Activated T-cell treated with anti-CD3 and anti-CD28 coated beads, Interleukin-2, amount 50 U/mL, for 4 hours (primary cell): Measurements from ENCODE around the gene SIRPA. TPM values are rescaled to one million over a fixed set of nuclear protein-coding genes. Genes with fewer than 3 reads are reported as not detected.

Source experiments
- total RNA-seq, 3 donors: library from RNA; stranded (reverse); gene quantifications; one replicate each; pipeline ENCODE4 v1.2.1, GENCODE V29; 2021

SIRPA gene
- total RNA-seq, 3 donors from 2014 or later: 0.26 to 0.84 (median 0.33) TPM

Other genes with a start within 250 kb of the SIRPA start
- 10 to 100 TPM; 11.6 to 13.3 (median 12.0) TPM for gene SIRPG, start 237.6 kb upstream of the SIRPA start, total RNA-seq
- not detected for gene PDYN, start 98.7 kb downstream of the SIRPA start, total RNA-seq
- gene STK35, start 206.4 kb downstream of the SIRPA start, total RNA-seq: 10 to 100 TPM; 17.5 to 21.1 (median 18.7) TPM